Activated CD4-positive, CD25-positive, alpha-beta regulatory T cell treated with anti-CD3 and anti-CD28 coated beads, Interleukin-2, amount 50 U/mL, for 16 hours (primary cell): ENCODE results near the gene LRRC43.

ENCODE experiments used
- DNase-seq: peaks from one replicate; pipeline ENCODE4 v3.0.0-alpha.2; 2020; ENCODE audit warnings: low read depth, low spot score

Gene LRRC43

DNA sequence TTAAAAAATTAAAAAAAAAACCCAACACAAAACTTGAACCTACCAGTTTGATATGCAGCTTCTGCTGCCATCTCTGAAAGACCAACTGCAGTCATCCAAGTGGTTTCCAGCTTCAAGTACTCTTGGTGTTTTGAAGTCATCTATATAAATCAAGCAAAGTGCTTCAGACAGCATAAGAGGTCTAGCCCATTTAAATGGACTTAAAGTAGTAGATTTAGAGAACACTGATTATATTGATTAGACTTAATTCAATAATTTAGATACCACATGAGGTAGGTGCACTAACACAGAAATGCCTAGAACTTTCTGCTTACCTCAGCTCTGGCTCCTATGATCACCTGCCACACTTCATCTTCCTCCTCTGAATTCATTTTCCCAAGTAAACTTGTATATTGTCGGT lies 33.5 kb downstream of the LRRC43 start:
- DNase-seq, result no peak

DNA sequence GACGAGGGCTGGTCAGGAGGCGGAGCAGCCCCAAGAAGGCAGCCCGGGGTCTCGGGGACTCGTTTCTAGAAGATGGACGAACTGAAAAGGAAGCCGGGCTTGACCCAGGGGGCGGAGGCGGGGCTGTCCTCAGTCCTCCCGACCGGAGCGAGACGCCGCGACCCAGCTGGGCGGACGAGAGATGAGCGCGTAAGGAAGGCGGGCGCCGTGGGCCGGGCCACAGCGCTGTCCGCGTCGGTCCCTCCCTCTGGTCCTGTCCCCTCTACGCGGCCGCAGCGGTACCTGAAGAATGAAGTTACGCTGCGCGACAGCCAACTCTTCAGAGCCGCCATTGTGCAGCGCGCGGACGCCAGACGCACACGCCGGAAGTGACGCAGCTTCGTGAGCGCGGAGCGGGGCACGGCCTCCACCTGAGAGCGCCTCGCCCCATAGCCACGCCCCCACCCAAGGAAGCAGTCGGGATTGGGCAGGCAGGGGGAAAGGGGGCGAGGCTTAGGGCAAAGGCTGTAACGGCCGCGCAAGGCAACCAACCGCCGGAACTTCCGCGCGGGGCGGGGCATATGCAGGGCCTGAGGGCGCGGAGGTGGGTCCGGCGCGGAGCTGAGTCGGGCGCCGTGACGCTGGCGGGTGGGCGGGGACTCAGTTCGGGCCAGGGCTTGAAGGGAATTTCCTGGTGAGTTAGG lies 42.9 kb downstream of the LRRC43 start, which contains the start of gene DIABLO:
TSS of gene DIABLO (minus strand) at position 370 of the 683 bp plus-strand sequence. CDS start at position 332, 38 bp downstream.
- peak; percentile 99 for DNase-seq

DNA sequence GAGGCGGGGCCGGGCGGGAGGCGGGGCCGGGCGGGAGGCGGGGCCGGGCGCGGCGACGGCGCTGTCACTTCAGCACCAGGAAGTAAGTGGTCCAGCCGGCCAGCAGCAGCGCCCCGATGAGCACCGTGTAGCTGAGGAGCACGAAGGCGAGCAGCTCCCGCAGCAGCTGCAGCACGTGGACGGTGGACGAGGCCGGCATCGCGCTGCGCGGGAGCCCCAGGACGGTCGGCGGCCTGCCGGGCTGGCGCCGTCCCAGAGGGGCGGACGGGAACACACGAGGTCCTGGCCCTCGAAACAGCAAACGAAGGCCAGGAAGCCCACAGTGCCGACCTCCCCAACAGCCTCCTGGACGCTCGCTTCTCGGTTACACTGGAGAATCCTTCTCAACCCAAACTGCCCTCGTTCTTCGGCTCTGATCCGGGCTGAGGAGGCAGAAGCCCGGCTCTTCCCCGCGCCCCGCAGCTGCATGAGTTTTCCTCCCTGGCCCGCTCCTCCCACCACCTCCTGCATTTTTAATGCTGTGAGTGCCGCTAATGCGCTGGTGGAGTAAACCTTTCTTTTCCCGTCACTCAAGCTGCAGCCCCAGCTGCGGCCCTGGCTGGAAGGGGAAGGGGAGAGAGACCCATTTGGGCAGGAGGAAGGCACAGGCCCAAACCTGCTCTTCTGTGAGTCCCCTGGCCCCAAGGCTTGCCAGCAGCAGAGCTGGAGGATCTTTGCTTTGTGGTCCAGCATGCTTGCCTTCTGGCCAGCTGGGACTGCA lies 43.6 kb downstream of the LRRC43 start:
- DNase-seq, result no peak

DNA sequence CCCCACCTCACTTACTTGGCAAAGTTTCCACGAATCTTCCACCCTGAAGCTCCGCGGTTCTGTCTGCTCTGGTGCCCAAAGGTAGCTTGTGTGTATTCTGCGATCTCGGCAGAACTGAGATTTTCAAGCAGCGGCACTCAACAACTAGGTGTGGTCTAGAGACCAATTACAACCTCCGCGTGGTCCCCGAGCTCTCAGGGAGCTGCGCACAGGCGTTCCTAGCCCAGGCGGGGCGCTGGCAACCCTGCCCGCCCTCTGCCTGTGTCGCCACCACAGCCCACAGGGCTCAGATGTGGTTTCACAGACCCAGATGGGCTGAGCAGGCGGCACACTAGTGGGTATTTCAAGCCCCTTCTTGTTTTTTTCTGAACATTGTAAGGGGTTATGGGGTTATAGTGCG lies 44.4 kb downstream of the LRRC43 start:
- DNase-seq, result no peak

DNA sequence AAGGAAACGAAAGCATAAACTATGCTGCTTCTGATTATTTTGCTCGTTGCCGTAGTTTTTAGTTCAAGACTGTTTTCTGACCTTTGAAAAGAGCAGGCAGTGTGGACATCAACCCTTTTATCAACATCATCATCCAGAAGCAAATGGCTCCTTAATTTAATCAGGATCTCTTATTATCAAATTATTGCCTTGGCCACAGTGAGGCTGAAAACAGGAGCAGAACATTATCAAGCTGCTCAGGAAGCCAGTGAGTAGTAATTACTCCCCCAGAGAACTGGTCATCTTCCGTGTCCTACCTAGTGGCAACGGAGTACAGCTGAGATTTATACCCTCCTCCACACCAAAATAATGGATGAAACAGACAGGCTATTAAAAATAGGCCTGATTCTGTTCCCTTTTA lies 45.2 kb downstream of the LRRC43 start:
- DNase-seq, result no peak

DNA sequence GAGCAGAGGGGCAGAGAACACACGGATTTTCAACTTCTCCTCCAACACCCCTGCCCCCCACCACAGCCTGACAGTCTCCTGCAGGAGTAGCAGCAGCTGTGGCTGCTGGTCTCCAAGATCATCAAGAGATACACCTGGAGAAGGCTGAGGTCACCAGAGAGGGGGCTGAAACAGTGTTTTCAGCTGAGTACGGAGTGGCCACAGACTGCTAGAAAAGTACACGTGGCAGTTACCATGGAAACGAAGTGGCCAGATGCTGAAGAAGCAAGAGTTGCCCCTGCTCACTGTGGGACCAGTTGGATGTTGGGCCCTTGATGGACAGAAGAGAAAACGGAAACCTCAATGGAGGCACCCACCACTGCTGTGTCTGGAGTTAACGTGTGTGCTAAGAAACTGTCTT lies 47.9 kb downstream of the LRRC43 start:
- no peak for DNase-seq

DNA sequence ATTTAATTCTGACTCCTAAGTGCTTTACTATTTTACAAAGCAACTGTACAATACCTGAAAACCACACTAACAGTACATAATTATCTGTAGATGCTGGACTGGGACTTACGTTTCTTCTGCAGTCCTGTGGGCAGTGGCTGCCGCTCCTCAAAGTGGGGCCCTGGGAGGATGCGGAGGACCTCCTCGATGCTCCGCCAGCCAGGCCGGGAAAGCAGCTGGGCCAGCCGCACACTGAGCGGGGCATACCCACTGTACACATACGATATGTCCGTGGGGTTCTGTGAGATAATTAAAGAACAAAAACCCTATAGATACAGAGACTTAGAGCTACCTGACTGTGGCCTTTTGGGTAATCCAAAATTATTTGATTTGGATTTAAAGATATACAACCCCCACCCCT lies 49.8 kb downstream of the LRRC43 start:
- DNase-seq, result no peak

DNA sequence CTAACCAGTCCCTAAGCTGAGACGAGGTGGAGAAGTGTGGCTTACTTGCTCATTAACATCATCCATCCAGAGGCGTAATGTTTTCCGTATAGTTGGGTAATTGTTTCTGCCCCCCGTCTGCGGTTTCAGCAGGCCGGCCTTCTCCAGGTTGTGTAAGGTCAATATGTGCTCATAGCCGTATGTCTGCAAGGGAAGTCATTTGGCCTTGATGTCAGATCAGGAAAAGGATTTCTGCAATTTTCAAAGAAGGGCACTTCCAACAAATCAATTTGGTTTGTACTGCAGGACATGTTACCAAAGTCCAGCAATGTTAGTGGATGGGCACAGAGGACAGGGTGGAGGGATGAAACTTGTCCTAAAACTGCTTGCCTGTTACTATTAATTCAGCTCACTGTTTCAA lies 52.8 kb downstream of the LRRC43 start:
- DNase-seq, result no peak

DNA sequence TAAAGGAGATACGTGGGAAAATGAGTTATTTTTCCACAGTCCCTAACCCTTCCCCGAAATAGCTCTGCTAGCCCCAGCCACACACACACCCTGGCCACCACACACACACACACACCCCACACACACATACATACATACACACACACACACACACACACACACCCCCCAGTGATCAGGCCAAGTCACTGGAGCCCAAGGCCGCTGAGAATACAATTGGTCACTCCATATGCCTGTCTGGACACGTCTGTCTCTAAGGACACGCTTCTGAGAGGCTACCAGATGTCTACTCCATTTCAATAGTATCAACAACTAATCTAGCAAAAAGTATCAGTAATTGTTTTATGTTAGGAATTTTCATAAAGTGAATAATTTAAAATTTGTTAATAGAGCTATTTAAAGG lies 55.9 kb downstream of the LRRC43 start:
- DNase-seq, result no peak

DNA sequence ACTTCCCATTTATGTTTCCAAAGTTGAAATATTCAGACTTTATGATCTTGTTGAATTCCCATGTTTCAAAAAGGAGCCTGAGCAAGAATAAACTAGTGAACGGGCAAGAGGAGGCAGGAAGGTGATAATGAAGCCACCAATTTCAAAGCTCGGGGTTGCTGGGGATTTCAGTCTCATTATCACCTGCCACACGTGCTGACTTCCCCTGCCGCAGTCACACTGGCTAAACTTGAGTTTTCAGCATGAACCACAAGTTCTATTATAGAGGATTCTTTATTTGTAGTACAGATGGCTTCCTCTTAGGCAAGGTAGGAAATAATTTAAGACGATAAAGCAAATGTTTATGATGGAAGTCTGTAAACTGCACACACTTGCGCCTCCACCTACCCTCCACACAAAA lies 61.0 kb downstream of the LRRC43 start:
- DNase-seq, result no peak

DNA sequence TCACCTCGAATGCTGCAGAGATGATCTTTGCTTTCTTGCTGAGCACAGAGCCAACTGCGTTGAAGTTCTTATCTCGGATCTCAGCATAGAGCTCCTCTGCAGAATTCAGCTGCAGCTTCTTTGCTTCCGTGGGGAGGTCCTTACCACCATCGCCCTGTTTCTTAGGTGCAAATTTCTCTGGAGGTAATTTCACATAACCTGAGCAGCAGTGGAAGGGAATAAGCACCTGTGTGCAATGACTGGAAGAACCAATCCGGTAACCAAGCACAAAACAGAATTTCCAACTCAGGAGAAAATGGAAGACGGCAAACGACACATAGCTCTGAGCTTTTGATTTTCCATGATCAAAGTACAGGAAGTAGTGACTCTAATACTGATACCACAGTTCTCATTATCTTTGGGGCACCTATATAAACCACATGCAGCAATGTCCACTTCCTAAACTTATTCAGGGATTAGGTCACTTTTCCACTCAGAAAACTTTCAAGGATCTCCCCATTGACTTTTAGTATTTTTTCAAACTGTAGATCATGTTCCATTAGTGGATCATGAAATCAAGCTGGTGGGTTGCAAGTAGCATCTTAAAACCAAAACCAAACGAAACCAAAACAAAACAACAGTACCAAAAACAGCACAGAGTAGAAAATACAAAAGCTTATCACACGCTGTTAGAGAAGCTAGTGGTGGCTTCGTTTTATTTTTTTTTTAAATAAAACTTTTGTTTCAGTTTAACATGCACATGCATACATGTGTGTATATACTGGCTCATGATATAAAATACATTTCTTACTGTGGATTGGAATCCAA lies 61.8 kb downstream of the LRRC43 start:
- DNase-seq, result no peak

DNA sequence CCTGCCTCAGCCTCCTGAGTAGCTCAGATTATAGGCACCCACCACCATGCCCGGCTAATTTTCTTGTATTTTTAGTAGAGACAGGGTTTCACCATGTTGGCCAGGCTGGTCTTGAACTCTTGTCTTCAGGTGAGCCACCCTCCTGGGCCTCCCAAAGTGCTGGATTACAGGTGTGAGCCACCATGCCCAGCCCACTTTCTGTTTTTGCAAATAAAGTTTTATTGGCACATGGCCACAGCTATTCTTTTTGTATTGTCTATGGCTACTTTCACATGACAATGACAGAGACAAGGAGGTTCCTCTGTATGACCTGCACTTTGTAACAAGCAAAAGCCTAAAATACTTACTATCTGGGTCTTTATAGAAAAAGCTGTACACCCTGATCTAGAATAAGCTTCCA lies 62.6 kb downstream of the LRRC43 start:
- no peak for DNase-seq

DNA sequence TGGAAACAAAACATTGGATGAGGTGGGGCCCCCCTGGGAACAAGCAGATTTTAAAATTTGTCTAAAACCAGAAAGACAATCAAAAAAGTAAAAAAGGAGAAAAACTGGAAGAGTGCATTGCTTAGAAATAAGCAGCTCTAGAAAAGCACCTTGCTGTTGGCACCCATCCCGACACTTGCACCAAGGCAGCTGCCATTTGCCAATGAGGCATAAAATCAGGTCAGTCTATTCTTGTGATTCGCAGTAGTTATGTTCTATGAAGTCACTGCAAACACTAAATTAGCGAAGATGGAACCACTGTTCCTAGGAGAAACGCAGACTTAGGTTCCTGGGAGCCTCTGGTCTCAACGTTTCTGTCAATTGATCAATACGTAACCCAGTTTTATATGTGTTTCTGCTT lies 67.1 kb downstream of the LRRC43 start:
- DNase-seq, result no peak

DNA sequence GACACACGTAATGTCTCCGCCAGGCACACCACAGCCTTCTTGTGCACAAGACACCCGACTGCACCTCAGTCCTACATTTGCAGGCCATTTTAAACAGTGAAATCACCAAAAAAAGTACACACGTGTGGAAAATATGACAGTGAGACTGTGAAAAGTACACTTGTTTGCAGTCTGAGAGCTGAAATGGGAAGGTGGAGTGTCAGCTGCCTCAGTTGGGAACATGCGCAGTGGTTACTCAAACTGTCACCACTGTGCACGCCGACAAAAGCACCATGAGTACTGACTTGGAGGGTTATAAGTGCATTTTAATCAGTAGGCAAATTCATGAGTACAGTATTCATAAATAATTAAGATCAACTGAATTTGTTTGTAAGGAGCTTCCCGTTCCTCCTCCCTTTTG lies 67.6 kb downstream of the LRRC43 start:
- DNase-seq, result no peak
